DOHH2 (cell line): ENCODE data around the gene PLA2G7.

Experiments
- EZH2phosphoT487 ChIP-seq: fragments of 200-600 bp; sonication (generic); IDR thresholded peaks from 2 replicates; pipeline ENCODE4 v1.6.1; 2017; ENCODE audit warnings: borderline replicate concordance, mild to moderate bottlenecking, antibody characterized with exemption, low read length, moderate library complexity, mixed read lengths
- TF ChIP-seq, protein P1 (sequence below): fragments of 200-600 bp; sonication (generic); IDR thresholded peaks from one replicate; pipeline ENCODE4 v1.5.1; 2014; ENCODE audit warnings: antibody characterized with exemption, mild to moderate bottlenecking, low read depth, low read length; ENCODE audit not compliant: poor library complexity, severe bottlenecking

GRCh38 chr6:46657642-46658041 lies 77.5 kb downstream of the PLA2G7 start:
- TF ChIP-seq, protein P1, sequence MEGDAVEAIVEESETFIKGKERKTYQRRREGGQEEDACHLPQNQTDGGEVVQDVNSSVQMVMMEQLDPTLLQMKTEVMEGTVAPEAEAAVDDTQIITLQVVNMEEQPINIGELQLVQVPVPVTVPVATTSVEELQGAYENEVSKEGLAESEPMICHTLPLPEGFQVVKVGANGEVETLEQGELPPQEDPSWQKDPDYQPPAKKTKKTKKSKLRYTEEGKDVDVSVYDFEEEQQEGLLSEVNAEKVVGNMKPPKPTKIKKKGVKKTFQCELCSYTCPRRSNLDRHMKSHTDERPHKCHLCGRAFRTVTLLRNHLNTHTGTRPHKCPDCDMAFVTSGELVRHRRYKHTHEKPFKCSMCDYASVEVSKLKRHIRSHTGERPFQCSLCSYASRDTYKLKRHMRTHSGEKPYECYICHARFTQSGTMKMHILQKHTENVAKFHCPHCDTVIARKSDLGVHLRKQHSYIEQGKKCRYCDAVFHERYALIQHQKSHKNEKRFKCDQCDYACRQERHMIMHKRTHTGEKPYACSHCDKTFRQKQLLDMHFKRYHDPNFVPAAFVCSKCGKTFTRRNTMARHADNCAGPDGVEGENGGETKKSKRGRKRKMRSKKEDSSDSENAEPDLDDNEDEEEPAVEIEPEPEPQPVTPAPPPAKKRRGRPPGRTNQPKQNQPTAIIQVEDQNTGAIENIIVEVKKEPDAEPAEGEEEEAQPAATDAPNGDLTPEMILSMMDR: no peak
- no peak for TF ChIP-seq EZH2phosphoT487
